PC-9 (cell line): ENCODE measurements around the gene TIGD1.

Experiments
- EZH2 ChIP-seq: fragments of 200-600 bp; sonication (generic); IDR thresholded peaks from 2 replicates; pipeline ENCODE4 v1.8.0; 2017; ENCODE audit warnings: antibody characterized with exemption, low read depth
- TF ChIP-seq, protein P1 (sequence below): fragments of 200-600 bp; sonication (generic); conservative IDR thresholded peaks from 2 replicates; pipeline ENCODE4 v1.6.1; 2017; ENCODE audit warnings: mixed run types, antibody characterized with exemption, mild to moderate bottlenecking, moderate library complexity

DNA sequence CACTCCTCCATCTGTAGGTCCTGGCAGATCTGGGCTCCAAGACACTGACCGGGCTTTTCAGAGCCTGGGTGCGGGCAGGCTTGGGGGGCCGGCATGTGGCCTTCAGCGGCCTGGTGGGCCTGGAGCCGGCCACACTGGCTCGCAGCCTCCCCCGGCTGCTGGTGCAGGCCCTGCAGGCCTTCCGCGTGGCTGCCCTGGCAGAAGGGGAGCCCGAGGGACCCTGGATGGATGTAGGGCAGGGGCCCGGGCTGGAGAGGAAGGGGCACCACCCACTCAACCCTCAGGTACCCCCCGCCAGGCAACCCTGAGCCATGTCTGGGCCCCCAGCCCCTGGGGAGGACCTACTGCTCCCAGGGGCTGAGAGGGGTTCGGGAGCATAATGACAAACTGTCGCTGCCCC, 25.2 kb downstream of the TIGD1 start:
- TF ChIP-seq, protein P1, sequence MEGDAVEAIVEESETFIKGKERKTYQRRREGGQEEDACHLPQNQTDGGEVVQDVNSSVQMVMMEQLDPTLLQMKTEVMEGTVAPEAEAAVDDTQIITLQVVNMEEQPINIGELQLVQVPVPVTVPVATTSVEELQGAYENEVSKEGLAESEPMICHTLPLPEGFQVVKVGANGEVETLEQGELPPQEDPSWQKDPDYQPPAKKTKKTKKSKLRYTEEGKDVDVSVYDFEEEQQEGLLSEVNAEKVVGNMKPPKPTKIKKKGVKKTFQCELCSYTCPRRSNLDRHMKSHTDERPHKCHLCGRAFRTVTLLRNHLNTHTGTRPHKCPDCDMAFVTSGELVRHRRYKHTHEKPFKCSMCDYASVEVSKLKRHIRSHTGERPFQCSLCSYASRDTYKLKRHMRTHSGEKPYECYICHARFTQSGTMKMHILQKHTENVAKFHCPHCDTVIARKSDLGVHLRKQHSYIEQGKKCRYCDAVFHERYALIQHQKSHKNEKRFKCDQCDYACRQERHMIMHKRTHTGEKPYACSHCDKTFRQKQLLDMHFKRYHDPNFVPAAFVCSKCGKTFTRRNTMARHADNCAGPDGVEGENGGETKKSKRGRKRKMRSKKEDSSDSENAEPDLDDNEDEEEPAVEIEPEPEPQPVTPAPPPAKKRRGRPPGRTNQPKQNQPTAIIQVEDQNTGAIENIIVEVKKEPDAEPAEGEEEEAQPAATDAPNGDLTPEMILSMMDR: no peak
- TF ChIP-seq EZH2: no peak
